Adrenal gland (tissue), 12 donors: ENCODE data around the gene SREBF1. TPM values are rescaled to one million over a fixed set of nuclear protein-coding genes. Genes with fewer than 3 reads are reported as not detected.

ENCODE experiments used
- DNase-seq, 7 donors: peaks; one replicate each; pipeline ENCODE4 v3.0.0-alpha.2; 2019 to 2020
- H3K27ac ChIP-seq, 5 donors: fragments of 200-600 bp; sonication (generic) in 4 of 5; 1 replicate in 3 of 5; 2 replicates in 2 of 5; pipeline versions ENCODE4 v1.5.1 to v1.8.0; 2016 to 2020; ENCODE audit warnings: mild to moderate bottlenecking in 1 of 5
- H3K27me3 ChIP-seq: fragments of 200-600 bp; 2 replicates; pipeline ENCODE4 v1.8.0; 2021
- H3K36me3 ChIP-seq, 2 donors: fragments of 200-600 bp; replicated peaks in 1 of 2; 1 replicate in 1 of 2; 2 replicates in 1 of 2; pipeline versions ENCODE4 v1.5.1 to v1.8.0; 2018 to 2022
- H3K4me1 ChIP-seq, 2 donors: fragments of 200-600 bp; replicated peaks in 1 of 2; 1 replicate in 1 of 2; 2 replicates in 1 of 2; pipeline versions ENCODE4 v1.5.1 to v1.8.0; 2018 to 2021
- H3K4me3 ChIP-seq, 4 donors: fragments of 200-600 bp; sonication (generic) in 3 of 4; one replicate each; pipeline ENCODE4 v1.5.1; 2016 to 2018
- H3K9me3 ChIP-seq, 3 donors: fragments of 200-600 bp; sonication (generic) in 1 of 3; replicated peaks in 1 of 3; 1 replicate in 2 of 3; 2 replicates in 1 of 3; pipeline versions ENCODE4 v1.5.1 to v1.8.0; 2016 to 2021
- CTCF ChIP-seq, 6 experiments: fragments of 450-650 bp in 4 of 6; fragments of 200-600 bp in 2 of 6; sonication (generic) in 1 of 6; IDR thresholded peaks; 1 replicate in 5 of 6; 2 replicates in 1 of 6; pipeline versions ENCODE4 v1.5.1 to v1.8.0; 2016 to 2021; ENCODE audit warnings: antibody characterized with exemption in 6 of 6, mild to moderate bottlenecking in 2 of 6, moderate library complexity in 1 of 6
- POLR2A ChIP-seq, 2 donors: fragments of 450-650 bp; IDR thresholded peaks; one replicate each; pipeline ENCODE4 v1.6.1; 2017; ENCODE audit warnings: antibody characterized with exemption in 2 of 2, mild to moderate bottlenecking in 2 of 2, moderate library complexity in 1 of 2
- WGBS, 4 donors: extraction: QIAGEN DNeasy Blood & Tissue Kit in 2 of 4; methylation state at CpG; one replicate each; pipeline versions ENCODE4 v1.1.5 to v1.1.7; 2013 to 2017; 5-methylcytosine and 5-hydroxymethylcytosine counted together
- intact Hi-C, 2 donors: fragments of 100-400 bp; cut with DNase I; formaldehyde crosslinking; loops; one replicate each; pipeline versions ENCODE4 v1.14.1 to v1.15.0; 2022 to 2023
- polyA plus RNA-seq, 3 donors: library from polyadenylated mRNA; stranded (reverse); fragments of 200-250 nt in 2 of 3; fragments of 350-450 nt in 1 of 3; fragmentation: Illumina TruSeq in 1 of 3; extraction: RNeasy Lipid Tissue Mini Kit (QIAGEN cat#74804) in 1 of 3; gene quantifications; one replicate each; pipeline ENCODE4 v1.2.3, GENCODE V29; 2013 to 2014
- total RNA-seq, 9 donors: library from RNA; depleted of rRNA in 4 of 9; stranded (reverse); fragments of >200 nt in 4 of 9; fragments of 120-200 nt in 1 of 9; fragmentation: NEBNext Ultra II Directional in 1 of 9; extraction: Animal tissue kit (Norgen Biotek cat#: 25700) in 1 of 9; gene quantifications; one replicate each; pipeline versions ENCODE4 v1.1.0 to v1.2.4, GENCODE V29; 2013 to 2023
- donor health status: healthy with polysubstance abuse.
- donor health status: Bipolar disorder and iron deficiency.
- donor health status: DM: yes; HTN: yes; CAD: no.
- donor health status: DM: no; HTN: no; CAD: no.
- donor health status: DM: no; HTN: no; CAD: no.
- donor health status: DM: yes; HTN: yes; CAD: no.

The SREBF1 gene
- total and polyA plus RNA-seq, 12 donors, result 48.2 to 850 (median 576) TPM

GRCh38 chr17:17784657-17785267, 52.0 kb downstream of the SREBF1 start:
- no peak overlapping the region for H3K4me3 ChIP-seq
- TF ChIP-seq CTCF (IDR thresholded peaks at IDR 0.05) (peak in 2 of 6 experiments; percentile 24 to 32), POLR2A (IDR thresholded peaks at IDR 0.05) (no peak)
- H3K9me3 ChIP-seq, result no peaks in the 10 kb centered on the region
- no peaks in the 10 kb centered on the region for H3K27me3 ChIP-seq
- DNase-seq, result peak in 1 of 7 donors; percentile 71
- 60 to 67% (median 63%) methylated on average over 7 of the region's 7 CpGs for WGBS, 4 donors
- H3K36me3 ChIP-seq, result no peaks in the 10 kb centered on the region
- peak overlapping the region in 2 of 5 donors; percentile 74 to 81 for H3K27ac ChIP-seq
- peaks cover 32 to 62% of the 10 kb centered on the region in 2 donors for H3K4me1 ChIP-seq
- intact Hi-C loops, result no loop called here

- H3K4me3 ChIP-seq, result peak overlapping the region in 2 of 4 donors; percentile 37 to 68
- WGBS, 4 donors, result 15 to 21% (median 17%) methylated on average over 35 to 37 of the region's 37 CpGs
- H3K36me3 ChIP-seq, result no peaks in the 10 kb centered on the region
- TF ChIP-seq POLR2A (IDR thresholded peaks at IDR 0.05), result peak in 1 of 2 donors; percentile 3
- no peak for TF ChIP-seq CTCF (IDR thresholded peaks at IDR 0.05)
- H3K9me3 ChIP-seq, result no peaks in the 10 kb centered on the region
- peak overlapping the region in 4 of 5 donors; percentile 6 to 81 (median 48) for H3K27ac ChIP-seq
- H3K4me1 ChIP-seq, result peaks cover 32 to 67% of the 10 kb centered on the region in 2 donors
- DNase-seq, result peak in 6 of 7 donors; percentile 41 to 79 (median 54)
- H3K27me3 ChIP-seq, result no peaks in the 10 kb centered on the region
- intact Hi-C loops, result no loop called here
Observed at GRCh38 chr17:17783825-17784656, 52.7 kb downstream of the SREBF1 start.

DNA sequence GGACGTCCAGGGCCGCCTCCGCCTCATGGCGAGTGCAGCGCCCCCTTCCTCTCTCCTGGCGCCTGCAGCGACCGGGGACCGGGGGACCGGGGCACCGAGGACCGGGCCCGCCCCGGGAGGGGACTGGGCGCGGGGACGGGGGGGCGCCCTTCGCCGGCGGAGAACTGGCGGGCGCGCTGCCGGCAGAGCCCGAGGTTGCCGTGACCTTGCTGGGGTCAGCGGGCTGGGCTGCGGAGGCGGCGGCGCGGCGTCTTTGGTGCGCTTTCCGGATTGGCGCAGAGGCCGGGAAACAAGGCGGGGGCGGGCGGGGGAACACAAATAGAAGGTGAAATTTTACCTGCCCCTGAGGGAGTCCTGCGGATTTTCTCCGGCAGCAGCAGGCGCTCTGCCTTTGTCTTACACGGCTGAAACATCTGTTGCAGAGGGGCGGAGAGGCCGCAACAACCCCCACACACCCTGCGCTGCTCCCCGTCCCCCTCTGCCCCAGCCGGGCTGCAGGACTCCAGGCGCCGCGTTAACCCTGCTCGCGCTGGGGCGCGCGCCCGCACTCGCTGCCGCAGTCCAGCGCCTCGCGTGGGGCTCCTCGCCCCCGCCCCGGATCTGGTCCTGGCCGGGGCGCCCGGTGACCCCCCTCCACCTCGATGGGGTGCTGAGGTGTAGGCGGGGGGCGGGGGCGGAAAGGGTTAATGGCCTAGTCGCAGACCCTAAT, 53.5 kb downstream of the SREBF1 start:
- peak overlapping the region in 2 of 4 donors; percentile 37 to 68 for H3K4me3 ChIP-seq
- H3K4me1 ChIP-seq, result peaks cover 32 to 73% of the 10 kb centered on the region in 2 donors
- WGBS, 4 donors, result 0 to 1% (median 1%) methylated on average over 8 to 75 of the region's 75 CpGs
- no peaks in the 10 kb centered on the region for H3K27me3 ChIP-seq
- peak overlapping the region in 4 of 5 donors; percentile 6 to 81 (median 48) for H3K27ac ChIP-seq
- H3K36me3 ChIP-seq, result no peaks in the 10 kb centered on the region
- peak; percentile 68 to 85 (median 77) for DNase-seq
- TF ChIP-seq CTCF (IDR thresholded peaks at IDR 0.05) (peak in 2 of 6 experiments; percentile 16 to 22), POLR2A (IDR thresholded peaks at IDR 0.05) (peak in 1 of 2 donors; percentile 2)
- no peaks in the 10 kb centered on the region for H3K9me3 ChIP-seq
- intact Hi-C loops, result no loop called here
